ENCODE results near the gene HIKESHI.

- TF ChIP-seq FOXA1 (IDR thresholded peaks at IDR 0.05) (no peak), SP1 (IDR thresholded peaks at IDR 0.05) (no peak), HDGF (IDR thresholded peaks at IDR 0.05; ENCODE audit: borderline replicate concordance) (no peak), PKNOX1 (IDR thresholded peaks at IDR 0.05) (no peak), ZNF384 (IDR thresholded peaks at IDR 0.05) (no peak), FOXM1 (IDR thresholded peaks at IDR 0.05; ENCODE audit: borderline replicate concordance) (no peak), SUZ12 (IDR thresholded peaks at IDR 0.05) (no peak), BHLHE40 (IDR thresholded peaks at IDR 0.05; ENCODE audit: borderline replicate concordance) (no peak), TARDBP (IDR thresholded peaks at IDR 0.05) (no peak), NFRKB (IDR thresholded peaks at IDR 0.05) (no peak), ELF4 (IDR thresholded peaks at IDR 0.05) (no peak), CTBP1 (IDR thresholded peaks at IDR 0.05; ENCODE audit: borderline replicate concordance) (no peak), FOXK2 (IDR thresholded peaks at IDR 0.05) (no peak), LEF1 (IDR thresholded peaks at IDR 0.05; ENCODE audit: borderline replicate concordance) (no peak)
Observed at GRCh38 chr11:86288776-86289507, 13.1 kb upstream of the HIKESHI start.
